HEK293 (cell line): ENCODE results near the gene TCF3.

Experiments used
- CTCF ChIA-PET: fragments of 350-600 bp; formaldehyde crosslinking; extraction: SDS; loops from one replicate; lab custom pipeline; 2021; ENCODE audit warnings: antibody characterized with exemption; lab: Yijun Ruan, JAX
- POLR2A ChIA-PET: fragments of 300-600 bp; formaldehyde crosslinking; extraction: SDS; loops from one replicate; lab custom pipeline; 2020; ENCODE audit warnings: antibody characterized with exemption, inconsistent platforms; lab: Yijun Ruan, JAX
- H3K27ac ChIP-seq: fragments of 200-500 bp; sonication (Bioruptor generic); 2 replicates; pipeline ENCODE4 v1.5.1; 2014; ENCODE audit warnings: low read depth, low read length, control low read depth, inconsistent platforms; ENCODE audit errors: extremely low read depth
- H3K36me3 ChIP-seq, 2 experiments: fragments of 200-500 bp in 1 of 2; sonication (Bioruptor generic) in 1 of 2; 1 replicate in 1 of 2; 2 replicates in 1 of 2; pipeline ENCODE4 v1.5.1; 2014 to 2017; ENCODE audit warnings: inconsistent platforms in 2 of 2, low read length in 2 of 2; ENCODE audit not compliant: control insufficient read depth in 2 of 2, insufficient read depth in 1 of 2
- H3K4me1 ChIP-seq: fragments of 200-500 bp; sonication (Bioruptor generic); 2 replicates; pipeline ENCODE4 v1.5.1; 2014; ENCODE audit warnings: mild to moderate bottlenecking, low read length, inconsistent platforms; ENCODE audit not compliant: control insufficient read depth, insufficient read depth
- H3K4me3 ChIP-seq: 2 replicates; pipeline ENCODE4 v1.5.1; 2011; ENCODE audit warnings: low read depth, mild to moderate bottlenecking, control low read depth, low read length, moderate library complexity
- H3K9me3 ChIP-seq: fragments of 200-500 bp; sonication (Bioruptor generic); 2 replicates; pipeline ENCODE4 v1.5.1; 2014; ENCODE audit warnings: low read depth, low read length, inconsistent platforms; ENCODE audit not compliant: control insufficient read depth, insufficient read depth
- BCL11B ChIP-seq: fragments of 450-650 bp; formaldehyde crosslinking; IDR thresholded peaks from 2 replicates; pipeline ENCODE4 v1.5.1; 2016; ENCODE audit warnings: low read depth, missing biosample characterization, missing genetic modification characterization
- HIC1 ChIP-seq: fragments of 450-650 bp; formaldehyde crosslinking; IDR thresholded peaks from 2 replicates; pipeline ENCODE4 v1.5.1; 2016; ENCODE audit warnings: missing biosample characterization, missing genetic modification characterization
- IKZF3 ChIP-seq: fragments of 450-650 bp; IDR thresholded peaks from 2 replicates; pipeline ENCODE4 v1.5.0; 2018; ENCODE audit warnings: missing biosample characterization, mild to moderate bottlenecking, missing genetic modification characterization, moderate library complexity
- KLF7 ChIP-seq: fragments of 450-650 bp; formaldehyde crosslinking; IDR thresholded peaks from 2 replicates; pipeline ENCODE4 v1.5.1; 2016; ENCODE audit warnings: missing biosample characterization, missing genetic modification characterization, borderline replicate concordance
- SALL2 ChIP-seq: fragments of 450-650 bp; formaldehyde crosslinking; IDR thresholded peaks from 2 replicates; pipeline ENCODE4 v1.5.0; 2017; ENCODE audit warnings: missing biosample characterization, mild to moderate bottlenecking, missing genetic modification characterization, borderline replicate concordance
- SP2 ChIP-seq: fragments of 450-650 bp; formaldehyde crosslinking; IDR thresholded peaks from 2 replicates; pipeline ENCODE4 v1.5.1; 2016; ENCODE audit warnings: missing biosample characterization, missing genetic modification characterization
- SP3 ChIP-seq: fragments of 450-650 bp; formaldehyde crosslinking; IDR thresholded peaks from 2 replicates; pipeline ENCODE4 v1.5.1; 2016; ENCODE audit warnings: missing biosample characterization, missing genetic modification characterization
- ZIC2 ChIP-seq: fragments of 450-650 bp; formaldehyde crosslinking; IDR thresholded peaks from 2 replicates; pipeline ENCODE4 v1.5.1; 2016; ENCODE audit warnings: missing biosample characterization, missing genetic modification characterization
- ZNF138 ChIP-seq: fragments of 450-650 bp; formaldehyde crosslinking; IDR thresholded peaks from 2 replicates; pipeline ENCODE4 v1.5.1; 2016; ENCODE audit warnings: missing biosample characterization, missing genetic modification characterization, borderline replicate concordance
- ZNF335 ChIP-seq: fragments of 450-650 bp; formaldehyde crosslinking; conservative IDR thresholded peaks from 2 replicates; pipeline ENCODE4 v1.5.1; 2016; ENCODE audit warnings: missing biosample characterization, missing genetic modification characterization
- ZNF354C ChIP-seq: fragments of 450-650 bp; formaldehyde crosslinking; IDR thresholded peaks from 2 replicates; pipeline ENCODE4 v1.5.1; 2016; ENCODE audit warnings: missing biosample characterization, missing genetic modification characterization, low read depth, borderline replicate concordance
- ZNF391 ChIP-seq: fragments of 450-650 bp; formaldehyde crosslinking; IDR thresholded peaks from 2 replicates; pipeline ENCODE4 v1.5.1; 2016; ENCODE audit warnings: low read depth, missing biosample characterization, missing genetic modification characterization, borderline replicate concordance
- ZNF513 ChIP-seq: fragments of 450-650 bp; IDR thresholded peaks from 2 replicates; pipeline ENCODE4 v1.5.1; 2018; ENCODE audit warnings: missing biosample characterization, missing genetic modification characterization
- ZNF514 ChIP-seq: fragments of 450-650 bp; formaldehyde crosslinking; IDR thresholded peaks from 2 replicates; pipeline ENCODE4 v1.5.1; 2016; ENCODE audit warnings: missing biosample characterization, missing genetic modification characterization
- ZNF521 ChIP-seq: fragments of 450-650 bp; formaldehyde crosslinking; IDR thresholded peaks from 2 replicates; pipeline ENCODE4 v1.5.1; 2017; ENCODE audit warnings: missing biosample characterization, mild to moderate bottlenecking, missing genetic modification characterization
- ZNF530 ChIP-seq: fragments of 450-650 bp; formaldehyde crosslinking; IDR thresholded peaks from 2 replicates; pipeline ENCODE4 v1.5.1; 2016; ENCODE audit warnings: low read depth, missing biosample characterization, missing genetic modification characterization
- ZNF600 ChIP-seq: fragments of 450-650 bp; formaldehyde crosslinking; IDR thresholded peaks from 2 replicates; pipeline ENCODE4 v1.5.1; 2016; ENCODE audit warnings: missing biosample characterization, missing genetic modification characterization
- ZNF621 ChIP-seq: fragments of 450-650 bp; formaldehyde crosslinking; IDR thresholded peaks from 2 replicates; pipeline ENCODE4 v1.5.1; 2017; ENCODE audit warnings: missing biosample characterization, missing genetic modification characterization
- ZNF792 ChIP-seq: fragments of 450-650 bp; formaldehyde crosslinking; IDR thresholded peaks from 2 replicates; pipeline ENCODE4 v1.5.1; 2016; ENCODE audit warnings: missing biosample characterization, missing genetic modification characterization

TCF3 gene

DNA sequence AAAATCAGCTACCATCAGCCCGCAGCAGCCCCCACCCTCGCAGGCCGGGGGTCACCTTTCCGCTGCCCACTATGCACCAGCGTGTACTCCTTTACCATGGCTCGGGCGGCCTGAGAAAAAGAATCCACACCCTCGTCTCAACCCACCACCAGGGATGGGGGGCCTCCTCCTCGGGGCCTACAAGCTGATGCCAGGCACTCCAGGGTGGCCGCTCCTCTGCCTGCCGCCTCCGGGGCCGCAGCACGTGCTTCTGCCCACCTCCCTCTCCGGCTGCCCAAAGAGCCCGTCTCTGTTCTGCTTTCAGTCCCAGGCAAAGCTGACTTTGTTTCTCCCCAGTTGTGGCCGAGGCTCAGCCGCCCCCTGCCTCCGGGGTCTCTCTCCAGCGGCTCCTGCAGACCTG, 73.2 kb downstream of the TCF3 start (continued):
- TF ChIP-seq ZNF530 (tag by site-specific recombination) (no peak), ZNF335 (tag by site-specific recombination) (peak; percentile 47), ZIC2 (no peak)

GRCh38 chr19:1577929-1578618, 74.3 kb downstream of the TCF3 start:
- H3K4me1 ChIP-seq, result no peaks in the 10 kb centered on the region

GRCh38 chr19:1577090-1577928, 75.1 kb downstream of the TCF3 start:
- no peaks in the 10 kb centered on the region for H3K4me1 ChIP-seq
- TF ChIP-seq HIC1 (peak; percentile 52), SALL2 (tag by site-specific recombination) (no peak)
- ChIA-PET POLR2A (no interaction called here), CTCF (interaction anchor here (0.8 kb wide), 1 partner anchor 28 kb away, joined by 3 read pairs; the partner anchor contains the start of gene UQCR11)
- no peak overlapping the region for H3K4me3 ChIP-seq
- no peaks in the 10 kb centered on the region for H3K9me3 ChIP-seq
- no peak overlapping the region for H3K27ac ChIP-seq
- H3K36me3 ChIP-seq, result peaks cover 17 to 56% of the 10 kb centered on the region in 2 experiments

More at GRCh38 chr19:1577929-1578618, 74.3 kb downstream of the TCF3 start:
- POLR2A ChIA-PET, result interaction anchor here (1.5 kb wide), 1 partner anchor 9 kb away, joined by 5 read pairs; no protein-coding TSS in a partner anchor
- TF ChIP-seq ZNF513 (tag by site-specific recombination) (peak; percentile 84), ZNF138 (tag by site-specific recombination) (no peak), SP3 (tag by site-specific recombination) (no peak), ZNF391 (tag by site-specific recombination) (no peak), ZNF600 (tag by site-specific recombination) (no peak), ZNF354C (tag by site-specific recombination) (no peak), ZNF792 (tag by site-specific recombination) (no peak), ZNF621 (tag by site-specific recombination) (no peak), IKZF3 (peak; percentile 37; the same call in 1 of the 2 replicates), BCL11B (tag by site-specific recombination) (no peak), ZNF514 (tag by site-specific recombination) (no peak), SP2 (tag by site-specific recombination) (0 out of 2 replicates have a peak, but pooled peaks have one; percentile 9), KLF7 (no peak), ZNF521 (no peak)
- Histone ChIP-seq H3K27ac (no peak overlapping the region), H3K9me3 (no peaks in the 10 kb centered on the region), H3K36me3 (peaks cover 22 to 61% of the 10 kb centered on the region in 2 experiments), H3K4me3 (no peak overlapping the region)
- CTCF ChIA-PET, result no interaction called here
